HepG2 (cell line): ENCODE data around the gene TADA2B.

Experiments used
- ATF1 ChIP-seq: IDR thresholded peaks from 2 replicates; pipeline ENCODE4 v1.6.1; 2016; ENCODE audit warnings: mild to moderate bottlenecking, control low read depth
- ATF6 ChIP-seq: sonication (generic); formaldehyde crosslinking; conservative IDR thresholded peaks from 2 replicates; pipeline ENCODE4 v1.4.0; 2020; ENCODE audit warnings: missing genetic modification reagents
- CBFB ChIP-seq: sonication (generic); formaldehyde crosslinking; IDR thresholded peaks from 2 replicates; pipeline ENCODE4 v1.4.0; 2020; ENCODE audit warnings: missing genetic modification reagents
- CTCF ChIP-seq: sonication (generic); formaldehyde crosslinking; IDR thresholded peaks from 2 replicates; pipeline ENCODE4 v1.5.0; 2020; ENCODE audit warnings: mild to moderate bottlenecking, missing genetic modification reagents, moderate library complexity
- JUND ChIP-seq: sonication (generic); formaldehyde crosslinking; IDR thresholded peaks from 2 replicates; pipeline ENCODE4 v1.8.0; 2022; ENCODE audit warnings: mild to moderate bottlenecking, missing genetic modification reagents
- MAX ChIP-seq: IDR thresholded peaks from 2 replicates; pipeline ENCODE4 v1.6.1; 2012; ENCODE audit warnings: inconsistent platforms
- MIER2 ChIP-seq: IDR thresholded peaks from 2 replicates; pipeline ENCODE4 v1.6.1; 2016; ENCODE audit warnings: missing biosample characterization, missing genetic modification reagents
- MYC ChIP-seq: sonication (generic); formaldehyde crosslinking; IDR thresholded peaks from 2 replicates; pipeline ENCODE4 v1.9.0; 2021; ENCODE audit warnings: missing genetic modification reagents, borderline replicate concordance
- POLR2AphosphoS5 ChIP-seq: IDR thresholded peaks from 2 replicates; pipeline ENCODE4 v1.6.1; 2012; ENCODE audit warnings: low read depth, low read length
- RBM39 ChIP-seq: fragments of 200-400 bp; formaldehyde crosslinking; IDR thresholded peaks from one replicate; pipeline ENCODE4 v1.6.1; 2018; ENCODE audit warnings: antibody characterized with exemption, mild to moderate bottlenecking, low read depth, low read length; ENCODE audit not compliant: poor library complexity, severe bottlenecking
- SALL1 ChIP-seq: sonication (generic); formaldehyde crosslinking; IDR thresholded peaks from 2 replicates; pipeline ENCODE4 v1.8.0; 2022; ENCODE audit warnings: mild to moderate bottlenecking, missing genetic modification reagents
- ZNF660 ChIP-seq: sonication (generic); formaldehyde crosslinking; IDR thresholded peaks from 2 replicates; pipeline ENCODE4 v1.5.1; 2020; ENCODE audit warnings: mild to moderate bottlenecking, low read depth, missing genetic modification reagents, borderline replicate concordance

GRCh38 chr4:7020856-7021255 lies 22.3 kb upstream of the TADA2B start:
- TF ChIP-seq ATF6 (CRISPR knock-in tag) (no peak), ZNF660 (CRISPR knock-in tag) (no peak), ATF1 (CRISPR knock-in tag) (no peak), RBM39 (no peak), POLR2AphosphoS5 (no peak), MIER2 (CRISPR knock-in tag) (no peak), JUND (CRISPR knock-in tag) (no peak), CTCF (CRISPR knock-in tag) (no peak), MAX (no peak), MYC (CRISPR knock-in tag) (no peak), SALL1 (CRISPR knock-in tag) (no peak), CBFB (CRISPR knock-in tag) (no peak)
